NCI-H460 (cell line): ENCODE results near the gene AGMO. TPM values are rescaled to one million over a fixed set of nuclear protein-coding genes. Genes with fewer than 3 reads are reported as not detected.

Source experiments
- DNase-seq: peaks from one replicate; pipeline ENCODE4 v3.0.0-alpha.2; 2016; ENCODE audit warnings: low read depth; ENCODE audit errors: extremely low read depth
- total RNA-seq: library from RNA; depleted of rRNA; stranded (reverse); fragments of >200 nt; shearing (Covaris generic); gene quantifications from 2 replicates; pipeline ENCODE4 v1.2.3, GENCODE V29; 2014; rRNA removed

AGMO gene
- total RNA-seq, 1 experiment from 2014 or later, result 0.17 TPM

GRCh38 chr7:15166620-15167019 is 395.2 kb downstream of the AGMO start:
- DNase-seq, result no peak

GRCh38 chr7:15159261-15159660 is 402.6 kb downstream of the AGMO start:
- DNase-seq, result no peak

- no peak for DNase-seq
Measured at GRCh38 chr7:15158141-15158810, 403.5 kb downstream of the AGMO start.

Other genes with a start within 250 kb of the AGMO start
- gene MEOX2, start 124.7 kb upstream of the AGMO start, total RNA-seq, result not detected in 2 replicates